Measurements from ENCODE around the gene FEN1. TPM values are rescaled to one million over a fixed set of nuclear protein-coding genes. Genes with fewer than 3 reads are reported as not detected.

FEN1 gene
- total and polyA plus RNA-seq, 4 donors = 4.5 to 46.5 (median 9.5) TPM

- 33% methylated on average over 23 of the region's 23 CpGs for WGBS
- no peak for TF ChIP-seq HNF4A (conservative IDR thresholded peaks at IDR 0.05)
- TF ChIP-seq YY1 (IDR thresholded peaks at IDR 0.05) = peak; percentile 3
- Histone ChIP-seq H3K27me3 (ENCODE audit: control insufficient read depth in 4 of 4, insufficient read depth in 4 of 4, low read length in 3 of 4) (no peaks in the 10 kb centered on the region), H3K36me3 (ENCODE audit: control insufficient read depth in 4 of 4, insufficient read depth in 3 of 4, low read depth in 1 of 4, low read length in 3 of 4) (no peaks in the 10 kb centered on the region), H3K4me3 (ENCODE audit: low read depth in 1 of 3, low read length in 3 of 3) (peak overlapping the region in 2 of 3 donors; percentile 70 to 75), H3K9me3 (ENCODE audit: control insufficient read depth in 4 of 4, low read length in 3 of 4) (no peaks in the 10 kb centered on the region), H3K4me1 (ENCODE audit: control insufficient read depth in 4 of 4, insufficient read depth in 4 of 4, low read length in 3 of 4) (peaks cover 10 to 51% (median 42%) of the 10 kb centered on the region in 4 donors), H3K27ac (ENCODE audit: low read depth in 1 of 2, low read length in 2 of 2) (peak overlapping the region; percentile 83 to 88), H3K9ac (ENCODE audit: low read depth in 1 of 2, low read length in 2 of 2) (peak overlapping the region in 1 of 2 donors; percentile 32)
- DNase-seq (ENCODE audit: low spot score) = no peak
These were observed 34.3 kb downstream of the FEN1 start for GRCh38 chr11:61826930-61827570.

GRCh38 chr11:61827571-61828378 is 35.1 kb downstream of the FEN1 start, which contains the start of gene FADS2:
Gene FADS2, plus strand, starts transcription at chr11:61828300. Its CDS starts 91 bp downstream, at chr11:61828391.
- H3K9ac ChIP-seq (ENCODE audit: low read depth in 1 of 2, low read length in 2 of 2) = peak within 1 kb of the TSS in 1 of 2 donors; percentile 48
- H3K27me3 ChIP-seq (ENCODE audit: control insufficient read depth in 4 of 4, insufficient read depth in 4 of 4, low read length in 3 of 4) = no peaks in the 10 kb centered on the region
- H3K4me1 ChIP-seq (ENCODE audit: control insufficient read depth in 4 of 4, insufficient read depth in 4 of 4, low read length in 3 of 4) = peaks cover 10 to 57% (median 49%) of the 10 kb centered on the region in 4 donors
- H3K36me3 ChIP-seq (ENCODE audit: control insufficient read depth in 4 of 4, insufficient read depth in 3 of 4, low read depth in 1 of 4, low read length in 3 of 4) = no peaks in the 10 kb centered on the region
- DNase-seq (ENCODE audit: low spot score) = peak; percentile 89
- TF ChIP-seq CTCF (IDR thresholded peaks at IDR 0.05; ENCODE audit: low read depth, low read length, missing input control) (no peak), FOXA2 (IDR thresholded peaks at IDR 0.05) (no peak), EGR1 (IDR thresholded peaks at IDR 0.05; ENCODE audit: low read depth in 2 of 2) (no peak), HNF4A (conservative IDR thresholded peaks at IDR 0.05) (peak in 1 of 2 donors; percentile 72), MAX (IDR thresholded peaks at IDR 0.05) (peak; percentile 29), YY1 (IDR thresholded peaks at IDR 0.05) (peak; percentile 64), SP1 (IDR thresholded peaks at IDR 0.05) (peak; percentile 39), JUND (IDR thresholded peaks at IDR 0.05) (no peak), RXRA (IDR thresholded peaks at IDR 0.05) (peak; percentile 4 to 51), NR2F2 (IDR thresholded peaks at IDR 0.05) (no peak), FOXA1 (IDR thresholded peaks at IDR 0.05) (no peak), TAF1 (conservative IDR thresholded peaks at IDR 0.05) (no peak), REST (IDR thresholded peaks at IDR 0.05) (peak; percentile 53), ZBTB33 (IDR thresholded peaks at IDR 0.05) (no peak), GABPA (IDR thresholded peaks at IDR 0.05 in 1 of 2, conservative IDR thresholded peaks at IDR 0.05 in 1 of 2) (peak in 1 of 2 donors; percentile 76), ATF3 (IDR thresholded peaks at IDR 0.05) (no peak), RAD21 (IDR thresholded peaks at IDR 0.05) (peak in 1 of 2 donors; percentile 18), HNF4G (IDR thresholded peaks at IDR 0.05) (no peak)
- peak within 1 kb of the TSS; percentile 67 to 75 (median 70) for H3K4me3 ChIP-seq (ENCODE audit: low read depth in 1 of 3, low read length in 3 of 3)
- H3K27ac ChIP-seq (ENCODE audit: low read depth in 1 of 2, low read length in 2 of 2) = peak within 1 kb of the TSS; percentile 83 to 88
- H3K9me3 ChIP-seq (ENCODE audit: control insufficient read depth in 4 of 4, low read length in 3 of 4) = no peaks in the 10 kb centered on the region
- under 1% methylated on average over 83 of the region's 83 CpGs for WGBS

Measured in liver (tissue), 9 donors.